Medulla oblongata (tissue), 1 donor: ENCODE data around the gene TXNDC17.
"Not testable (repeated sequence)": the region's sequence is repeated elsewhere in the genome, so short reads cannot be mapped to it uniquely, and the experiment has no call there.

Experiments used
- DNase-seq: peaks from one replicate; pipeline ENCODE4 v3.0.0-alpha.2; 2015; ENCODE audit errors: extremely low spot score

TXNDC17 gene

GRCh38 chr17:6683081-6683684, 42.3 kb downstream of the TXNDC17 start:
- no peak for DNase-seq

- no peak for DNase-seq
Measured at GRCh38 chr17:6683730-6684459, 43.0 kb downstream of the TXNDC17 start.

GRCh38 chr17:6684460-6684783, 43.6 kb downstream of the TXNDC17 start:
- no peak for DNase-seq

GRCh38 chr17:6684881-6685767, 44.3 kb downstream of the TXNDC17 start:
- no peak for DNase-seq

GRCh38 chr17:6686026-6686425, 45.2 kb downstream of the TXNDC17 start:
- DNase-seq = no peak

GRCh38 chr17:6688944-6689343, 48.1 kb downstream of the TXNDC17 start:
- no peak for DNase-seq

- DNase-seq = no peak
Measured at GRCh38 chr17:6690641-6691040, 49.8 kb downstream of the TXNDC17 start.

- DNase-seq = no peak
Measured at GRCh38 chr17:6691546-6691945, 50.7 kb downstream of the TXNDC17 start.

GRCh38 chr17:6691958-6692357, 51.1 kb downstream of the TXNDC17 start:
- DNase-seq = not testable (repeated sequence)
